ENCODE results near the gene GABRR3. TPM values are rescaled to one million over a fixed set of nuclear protein-coding genes. Genes with fewer than 3 reads are reported as not detected.

GABRR3 gene
- total RNA-seq, 1 experiment from 2014 or later, result not detected

GRCh38 chr3:97959872-97960271, 75.2 kb downstream of the GABRR3 start:
- DNase-seq (ENCODE audit: extremely low read depth, low read depth), result no peak

DNA sequence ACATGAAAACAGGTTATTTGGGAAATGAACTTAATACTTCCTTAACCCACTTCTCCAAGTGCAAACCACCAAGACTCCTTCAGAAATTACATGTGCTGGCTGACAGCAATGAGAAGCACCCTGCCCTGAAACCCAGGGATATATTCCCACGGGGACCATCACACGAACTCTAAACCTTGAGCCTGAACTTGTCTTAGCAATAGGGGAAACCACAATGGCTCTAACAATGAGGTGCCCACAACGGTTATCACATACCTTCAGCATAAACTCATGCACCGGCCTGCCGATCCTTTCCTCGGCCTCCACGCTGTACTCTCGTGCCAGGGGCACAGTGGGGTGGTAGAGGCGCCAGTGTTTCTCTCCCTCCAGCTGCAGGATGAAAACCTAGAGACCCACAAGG, 76.3 kb downstream of the GABRR3 start:
- no peak for DNase-seq (ENCODE audit: extremely low read depth, low read depth)

- no peak for DNase-seq (ENCODE audit: extremely low read depth, low read depth)
Observed at GRCh38 chr3:97958396-97958795, 76.7 kb downstream of the GABRR3 start.

- DNase-seq (ENCODE audit: extremely low read depth, low read depth), result no peak
Observed at GRCh38 chr3:97957617-97958311, 77.4 kb downstream of the GABRR3 start.

DNA sequence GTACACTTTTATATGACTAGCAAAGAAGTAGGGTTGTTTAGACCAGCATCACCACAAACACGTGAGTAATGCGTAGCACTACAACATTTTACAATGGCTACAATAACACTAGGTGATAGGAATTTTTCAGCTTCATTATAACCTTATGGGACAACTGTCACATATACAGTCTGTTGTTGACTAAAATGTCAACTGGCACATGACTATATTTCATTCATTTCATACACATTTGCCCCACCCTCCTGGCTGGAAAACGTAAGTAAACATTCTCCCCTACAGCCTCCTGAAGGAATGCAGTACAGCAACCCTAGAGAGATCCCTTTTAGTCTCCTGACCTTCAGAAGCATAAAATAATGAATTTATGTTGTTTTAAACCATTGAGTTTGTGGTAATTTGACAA, 79.1 kb downstream of the GABRR3 start:
- no peak for DNase-seq (ENCODE audit: extremely low read depth, low read depth)

GRCh38 chr3:97954228-97954827, 80.8 kb downstream of the GABRR3 start:
- DNase-seq (ENCODE audit: extremely low read depth, low read depth), result no peak

- no peak for DNase-seq (ENCODE audit: extremely low read depth, low read depth)
Observed at GRCh38 chr3:97952872-97953271, 82.2 kb downstream of the GABRR3 start.

- no peak for DNase-seq (ENCODE audit: extremely low read depth, low read depth)
Observed at GRCh38 chr3:97952280-97952679, 82.8 kb downstream of the GABRR3 start.

DNA sequence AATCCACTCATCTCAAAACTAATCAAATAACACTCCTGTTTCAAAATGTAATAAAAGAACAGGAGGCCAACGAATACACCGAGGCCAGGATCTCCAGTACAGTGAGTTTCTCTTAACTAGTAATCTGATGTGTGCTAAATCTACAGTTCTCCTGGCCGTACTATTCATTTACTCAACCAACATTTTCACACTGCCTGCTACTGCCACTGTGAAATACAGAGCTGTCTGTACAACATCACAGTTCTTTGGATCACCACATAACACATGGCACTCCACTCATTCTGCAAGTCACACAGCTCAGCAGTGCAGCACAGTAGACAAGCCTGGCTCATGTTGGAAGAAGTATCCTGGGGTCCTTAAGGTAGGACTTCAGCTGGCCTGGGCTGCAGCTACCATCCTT, 84.8 kb downstream of the GABRR3 start:
- DNase-seq (ENCODE audit: extremely low read depth, low read depth), result no peak

DNA sequence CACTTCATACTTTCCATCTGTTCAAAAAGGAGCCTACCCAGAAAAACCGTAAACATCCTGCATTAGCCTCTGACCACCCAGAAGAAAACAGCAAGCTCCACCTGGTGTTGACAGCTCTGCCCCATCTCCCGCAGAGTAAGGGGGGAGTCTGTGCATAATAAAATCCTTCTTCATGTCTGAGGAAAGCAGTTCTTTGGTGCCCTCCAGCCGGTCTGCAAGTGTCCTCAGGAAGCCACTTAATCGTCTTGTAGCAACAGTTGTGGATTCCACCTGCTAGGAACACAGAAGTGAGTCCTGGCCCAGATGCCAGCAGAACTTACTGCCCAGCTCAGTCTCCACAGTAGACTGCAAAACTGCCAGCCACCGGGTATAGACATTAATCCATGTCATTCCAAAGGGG, 85.4 kb downstream of the GABRR3 start:
- DNase-seq (ENCODE audit: extremely low read depth, low read depth), result no peak

- no peak for DNase-seq (ENCODE audit: extremely low read depth, low read depth)
Observed at GRCh38 chr3:97949110-97949485, 86.0 kb downstream of the GABRR3 start.

DNA sequence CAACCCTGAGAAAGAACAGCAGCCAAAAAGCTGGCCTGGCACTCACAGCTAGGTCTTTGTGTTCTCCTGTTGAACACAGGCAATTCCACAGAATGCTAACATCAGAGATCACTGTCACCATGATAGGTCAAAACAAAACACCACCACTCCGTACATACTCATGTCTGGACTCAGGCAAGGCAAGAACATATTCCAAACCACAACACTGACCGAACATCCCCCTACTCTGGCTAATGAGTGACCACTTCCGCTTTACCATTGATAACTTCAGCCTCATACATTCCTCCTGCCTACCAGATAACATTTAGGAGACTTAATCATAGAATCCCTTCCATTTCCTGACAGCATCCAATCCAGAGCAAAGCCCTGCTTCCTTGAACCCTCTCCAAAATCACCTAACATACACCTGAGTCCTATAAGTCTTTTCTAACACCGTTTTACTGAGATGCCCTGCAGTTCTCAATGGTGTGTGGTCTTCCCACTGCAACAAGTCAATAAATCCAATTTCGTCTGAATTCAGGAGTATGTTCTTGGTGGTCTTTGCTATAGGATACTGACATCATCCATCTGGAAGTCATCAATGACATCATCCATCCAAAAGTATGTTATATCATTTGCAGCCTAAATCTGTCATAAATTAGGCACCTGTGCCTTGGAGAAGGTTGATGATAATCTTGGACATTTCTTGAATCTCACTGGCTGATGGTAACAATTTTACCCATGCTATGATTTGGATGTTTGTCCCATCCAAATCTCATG, 86.6 kb downstream of the GABRR3 start:
- DNase-seq (ENCODE audit: extremely low read depth, low read depth), result no peak

DNA sequence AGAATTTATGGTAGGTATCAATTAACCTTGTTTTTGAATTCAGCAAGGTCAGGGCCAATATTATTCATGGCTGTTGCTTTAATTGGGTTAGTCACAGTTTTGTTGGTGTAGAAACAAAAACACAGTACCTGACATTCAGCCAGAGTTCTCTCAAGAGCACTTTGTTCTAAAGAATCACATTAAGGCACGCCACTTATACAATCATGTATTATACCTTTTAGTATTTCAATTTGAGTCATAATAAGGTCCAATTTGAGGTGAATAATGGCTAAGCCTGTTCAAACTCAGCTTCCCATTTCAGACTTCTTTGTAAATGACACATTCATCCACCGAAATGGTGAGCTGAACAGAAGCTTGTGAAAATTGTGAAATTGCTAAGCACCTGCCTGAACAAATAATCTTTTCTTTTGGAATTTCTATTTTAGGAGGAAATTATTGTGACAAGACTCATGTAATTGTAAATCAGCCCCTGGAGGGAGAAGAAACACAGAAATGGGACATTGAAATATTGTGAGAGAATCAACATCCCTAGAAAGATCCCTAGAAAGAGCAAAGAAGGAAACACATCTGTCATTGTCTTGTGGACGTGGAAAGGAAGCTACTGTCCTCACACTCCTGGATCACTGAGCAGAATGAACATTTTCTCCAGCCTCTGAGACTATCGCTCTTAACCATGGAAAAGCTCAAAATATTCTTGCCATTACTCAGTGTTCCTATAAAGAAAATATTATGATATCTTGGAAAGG, 92.1 kb downstream of the GABRR3 start:
- DNase-seq (ENCODE audit: extremely low read depth, low read depth), result no peak

DNA sequence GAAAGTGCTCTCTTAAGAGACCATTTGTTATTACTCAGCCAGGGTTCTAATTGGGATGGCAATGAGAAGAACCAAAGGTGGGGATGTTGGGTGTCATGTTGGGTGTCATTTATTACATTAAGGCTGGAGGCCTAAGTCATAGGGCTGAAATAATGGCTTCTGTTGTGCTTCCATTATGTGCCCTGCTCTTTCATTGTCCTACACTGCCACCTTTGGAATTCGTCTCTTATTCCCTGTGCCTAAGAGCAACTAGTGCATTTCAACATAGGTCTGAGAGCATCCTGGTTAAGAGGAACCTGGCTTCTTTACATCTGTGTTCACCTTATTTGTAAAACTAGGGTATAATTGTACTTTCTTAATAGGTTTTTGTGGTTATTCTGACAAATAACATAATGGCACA, 95.1 kb downstream of the GABRR3 start:
- peak; percentile 6 for DNase-seq (ENCODE audit: extremely low read depth, low read depth)

DNA sequence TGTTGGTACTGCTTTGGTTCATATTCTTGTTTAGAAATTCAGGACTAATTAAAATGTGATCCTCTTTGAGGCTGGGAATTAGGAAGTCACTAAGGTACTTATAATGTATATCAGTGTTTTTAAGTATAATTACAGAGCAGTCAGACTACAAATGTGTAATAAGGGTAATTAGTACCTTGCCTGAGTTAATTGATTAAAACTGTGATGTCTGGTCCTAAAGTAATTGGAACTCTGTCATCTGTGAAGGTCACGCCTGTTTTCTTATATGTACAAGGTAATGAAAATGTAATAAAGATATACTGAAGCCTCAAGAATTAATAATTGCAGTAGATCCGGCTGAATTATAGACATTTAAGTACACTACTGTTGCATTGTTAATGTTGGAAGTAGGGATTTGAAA, 95.7 kb downstream of the GABRR3 start:
- DNase-seq (ENCODE audit: extremely low read depth, low read depth), result no peak

- DNase-seq (ENCODE audit: extremely low read depth, low read depth), result no peak
Observed at GRCh38 chr3:97938444-97938843, 96.7 kb downstream of the GABRR3 start.

DNA sequence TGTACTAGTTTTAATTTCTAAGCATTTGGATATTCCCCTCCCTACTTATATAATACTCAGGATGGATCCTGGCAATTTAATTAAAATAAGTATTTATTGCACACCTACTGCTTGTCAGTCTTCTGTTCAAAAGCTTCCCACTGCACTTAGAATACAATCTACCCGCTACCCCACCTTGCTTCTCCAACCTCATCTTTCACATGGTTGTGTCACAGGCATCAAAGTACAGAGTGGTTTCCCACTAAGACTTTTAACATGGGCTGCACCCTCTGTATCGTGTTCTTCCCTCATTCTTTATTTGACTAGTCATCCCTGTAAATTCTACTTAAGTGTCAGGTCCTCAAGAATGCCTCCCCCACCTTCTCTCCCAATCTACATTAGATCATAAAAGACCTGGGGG, 97.9 kb downstream of the GABRR3 start:
- DNase-seq (ENCODE audit: extremely low read depth, low read depth), result no peak

GRCh38 chr3:97935842-97936241, 99.3 kb downstream of the GABRR3 start:
- DNase-seq (ENCODE audit: extremely low read depth, low read depth), result no peak
